Caco-2 (cell line): Measurements from ENCODE around the gene ZNF747. TPM values are rescaled to one million over a fixed set of nuclear protein-coding genes. Genes with fewer than 3 reads are reported as not detected.
A peak's percentile ranks its signal among the peaks of the same experiment; 100 is the strongest.

Experiments
- BruUV-seq: library from RNA; stranded (reverse); fragments of 400-500 nt; replicated peaks from 2 replicates; lab custom pipeline; 2021; lab: Mats Ljungman, UMichigan
- CTCF ChIA-PET: fragments of 300-600 bp; sonication (Branson Sonifier 250); formaldehyde crosslinking; loops from one replicate; lab custom pipeline; 2022; ENCODE audit warnings: antibody characterized with exemption; lab: Charles Lee
- POLR2A ChIA-PET: fragments of 300-600 bp; sonication (Branson Sonifier 250); formaldehyde crosslinking; loops from one replicate; lab custom pipeline; 2022; ENCODE audit warnings: antibody characterized with exemption; lab: Charles Lee
- DNase-seq, 2 experiments: peaks; one replicate each; pipeline versions ENCODE4 v3.0.0 to v3.0.0-alpha.2; 2020 to 2022
- H3K27me3 ChIP-seq: replicated peaks from 2 replicates; pipeline ENCODE4 v1.6.0; 2011; ENCODE audit warnings: low read length; ENCODE audit not compliant: control insufficient read depth, insufficient read depth
- H3K36me3 ChIP-seq: 2 replicates; pipeline ENCODE4 v1.5.1; 2011; ENCODE audit warnings: low read length; ENCODE audit not compliant: control insufficient read depth, insufficient read depth
- H3K4me1 ChIP-seq: fragments of 250-450 bp; sonication (Bioruptor Pico); 2 replicates; pipeline ENCODE4 v1.5.1; 2020; ENCODE audit warnings: mild to moderate bottlenecking
- H3K4me3 ChIP-seq: 2 replicates; pipeline ENCODE4 v1.5.1; 2011; ENCODE audit warnings: low read depth, mild to moderate bottlenecking, control low read depth, low read length
- H3K9me3 ChIP-seq: fragments of 250-450 bp; sonication (Bioruptor Pico); 2 replicates; pipeline ENCODE4 v1.5.1; 2020; ENCODE audit warnings: mild to moderate bottlenecking, moderate library complexity
- H3K27ac Mint-ChIP-seq: one replicate; pipeline ENCODE4 v1.8.0; 2022; ENCODE audit warnings: mixed read lengths; ENCODE audit not compliant: unreplicated experiment
- H3K27me3 Mint-ChIP-seq: one replicate; pipeline ENCODE4 v1.8.0; 2022; ENCODE audit warnings: mixed read lengths; ENCODE audit not compliant: insufficient read depth, unreplicated experiment
- H3K36me3 Mint-ChIP-seq: one replicate; pipeline ENCODE4 v1.8.0; 2022; ENCODE audit warnings: mild to moderate bottlenecking, mixed read lengths; ENCODE audit not compliant: insufficient read depth, unreplicated experiment
- H3K4me1 Mint-ChIP-seq: one replicate; pipeline ENCODE4 v1.8.0; 2022; ENCODE audit warnings: low read depth, mixed read lengths; ENCODE audit not compliant: unreplicated experiment
- H3K4me3 Mint-ChIP-seq: one replicate; pipeline ENCODE4 v1.8.0; 2022; ENCODE audit warnings: mild to moderate bottlenecking, moderate library complexity, mixed read lengths; ENCODE audit not compliant: unreplicated experiment
- H3K9me3 Mint-ChIP-seq: one replicate; pipeline ENCODE4 v1.8.0; 2022; ENCODE audit warnings: mixed read lengths; ENCODE audit not compliant: unreplicated experiment
- intact Hi-C: fragments of 100-400 bp; cut with micrococcal nuclease; formaldehyde crosslinking; loops from one replicate; pipeline ENCODE4 v1.10.0; 2022; ENCODE audit not compliant: unreplicated experiment
- total RNA-seq: library from RNA; stranded (reverse); gene quantifications from 2 replicates; pipeline ENCODE4 v1.2.3, GENCODE V29; 2022
- TF ChIP-seq, protein P1 (sequence below), 2 experiments: fragments of 200-600 bp in 1 of 2; IDR thresholded peaks; 1 replicate in 1 of 2; 2 replicates in 1 of 2; pipeline versions ENCODE4 v1.5.1 to v1.8.0; 2011 to 2022; ENCODE audit warnings: antibody characterized with exemption in 1 of 2, control low read depth in 1 of 2, inconsistent platforms in 1 of 2, low read depth in 1 of 2, low read length in 1 of 2, mild to moderate bottlenecking in 1 of 2, moderate library complexity in 1 of 2; ENCODE audit not compliant: insufficient read depth in 1 of 2, severe bottlenecking in 1 of 2, unreplicated experiment in 1 of 2

Gene ZNF747
- total RNA-seq, 1 experiment from 2014 or later, result 8.1 TPM

- Histone ChIP-seq H3K36me3 (peaks cover under 1% of the 10 kb centered on the region), H3K9me3 (no peaks in the 10 kb centered on the region), H3K4me1 (peaks cover 5% of the 10 kb centered on the region; the same call in 1 of the 2 replicates), H3K27me3 (no peaks in the 10 kb centered on the region), H3K4me3 (no peak overlapping the region)
- Mint-ChIP-seq H3K4me3 (no peak overlapping the region), H3K36me3 (peaks cover 4% of the 10 kb centered on the region), H3K9me3 (no peaks in the 10 kb centered on the region), H3K4me1 (peaks cover 3% of the 10 kb centered on the region), H3K27me3 (no peaks in the 10 kb centered on the region), H3K27ac (no peak overlapping the region)
- no peak for DNase-seq
- BruUV-seq, result no TSS peak
- CTCF ChIA-PET, result no interaction called here
- POLR2A ChIA-PET, result no interaction called here
- TF ChIP-seq, protein P1, sequence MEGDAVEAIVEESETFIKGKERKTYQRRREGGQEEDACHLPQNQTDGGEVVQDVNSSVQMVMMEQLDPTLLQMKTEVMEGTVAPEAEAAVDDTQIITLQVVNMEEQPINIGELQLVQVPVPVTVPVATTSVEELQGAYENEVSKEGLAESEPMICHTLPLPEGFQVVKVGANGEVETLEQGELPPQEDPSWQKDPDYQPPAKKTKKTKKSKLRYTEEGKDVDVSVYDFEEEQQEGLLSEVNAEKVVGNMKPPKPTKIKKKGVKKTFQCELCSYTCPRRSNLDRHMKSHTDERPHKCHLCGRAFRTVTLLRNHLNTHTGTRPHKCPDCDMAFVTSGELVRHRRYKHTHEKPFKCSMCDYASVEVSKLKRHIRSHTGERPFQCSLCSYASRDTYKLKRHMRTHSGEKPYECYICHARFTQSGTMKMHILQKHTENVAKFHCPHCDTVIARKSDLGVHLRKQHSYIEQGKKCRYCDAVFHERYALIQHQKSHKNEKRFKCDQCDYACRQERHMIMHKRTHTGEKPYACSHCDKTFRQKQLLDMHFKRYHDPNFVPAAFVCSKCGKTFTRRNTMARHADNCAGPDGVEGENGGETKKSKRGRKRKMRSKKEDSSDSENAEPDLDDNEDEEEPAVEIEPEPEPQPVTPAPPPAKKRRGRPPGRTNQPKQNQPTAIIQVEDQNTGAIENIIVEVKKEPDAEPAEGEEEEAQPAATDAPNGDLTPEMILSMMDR (IDR thresholded peaks at IDR 0.05; ENCODE audit: insufficient read depth in 1 of 2, low read depth in 1 of 2, low read length in 1 of 2, severe bottlenecking in 1 of 2, unreplicated experiment in 1 of 2), result no peak
- intact Hi-C loops, result no loop called here
Measured at GRCh38 chr16:30561089-30561816, 26.6 kb upstream of the ZNF747 start.

- H3K9me3 Mint-ChIP-seq, result no peaks in the 10 kb centered on the region
- no peak for DNase-seq
- H3K4me1 Mint-ChIP-seq, result peaks cover 6% of the 10 kb centered on the region
- TF ChIP-seq, protein P1 (IDR thresholded peaks at IDR 0.05; ENCODE audit: insufficient read depth in 1 of 2, low read depth in 1 of 2, low read length in 1 of 2, severe bottlenecking in 1 of 2, unreplicated experiment in 1 of 2), result no peak
- H3K27ac Mint-ChIP-seq, result peak overlapping the region; percentile 53
- Histone ChIP-seq H3K36me3 (peaks cover 2% of the 10 kb centered on the region), H3K4me1 (peaks cover 5% of the 10 kb centered on the region; the same call in 1 of the 2 replicates), H3K27me3 (no peaks in the 10 kb centered on the region), H3K9me3 (no peaks in the 10 kb centered on the region), H3K4me3 (no peak overlapping the region)
- intact Hi-C loops, result loop anchor here (2.0 kb wide), 2 partner anchors 13 to 25 kb away; partner anchors contain the start of gene ZNF747
- peaks cover 5% of the 10 kb centered on the region for H3K36me3 Mint-ChIP-seq
- ChIA-PET POLR2A (no interaction called here), CTCF (interaction anchor here (0.6 kb wide), 1 partner anchor 24 kb away, joined by 3 read pairs; no protein-coding TSS in a partner anchor)
- no TSS peak for BruUV-seq
- no peaks in the 10 kb centered on the region for H3K27me3 Mint-ChIP-seq
- H3K4me3 Mint-ChIP-seq, result peak overlapping the region; percentile 78
Measured at GRCh38 chr16:30559690-30560089, 25.0 kb upstream of the ZNF747 start.

DNA sequence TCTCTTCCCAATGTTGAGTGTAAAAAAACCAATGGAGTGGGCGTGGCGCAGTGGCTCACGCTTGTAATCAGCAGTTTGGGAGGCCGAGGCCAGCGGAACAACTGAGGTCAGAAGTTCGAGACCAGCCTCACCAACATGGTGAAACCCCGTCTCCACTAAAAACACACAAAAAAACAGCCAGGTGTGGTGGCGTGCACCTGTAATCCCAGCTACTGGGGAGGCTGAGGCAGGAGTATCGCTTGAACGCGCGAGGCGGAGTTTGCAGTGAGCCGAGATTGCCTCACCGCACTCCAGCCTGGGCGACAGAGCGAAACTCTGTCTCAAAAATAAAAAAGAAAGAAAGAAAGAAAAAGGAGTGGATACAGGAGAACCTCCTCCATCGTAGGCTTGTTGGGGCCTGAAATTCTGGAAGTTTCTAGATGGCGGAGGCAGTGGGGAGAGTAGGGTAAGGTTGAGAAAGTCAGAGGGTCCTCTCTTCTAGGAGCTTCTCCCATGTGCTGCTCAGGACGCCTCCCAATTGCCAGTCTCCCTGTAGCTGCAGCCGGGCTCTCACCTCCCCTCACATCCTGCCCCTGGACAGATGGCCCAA lies 24.2 kb upstream of the ZNF747 start:
- Histone ChIP-seq H3K4me3 (no peak overlapping the region), H3K9me3 (no peaks in the 10 kb centered on the region), H3K4me1 (peaks cover 5% of the 10 kb centered on the region; the same call in 1 of the 2 replicates), H3K27me3 (no peaks in the 10 kb centered on the region), H3K36me3 (peaks cover 2% of the 10 kb centered on the region)
- Mint-ChIP-seq H3K36me3 (peaks cover 11% of the 10 kb centered on the region), H3K27ac (peak overlapping the region; percentile 53), H3K27me3 (no peaks in the 10 kb centered on the region), H3K9me3 (no peaks in the 10 kb centered on the region), H3K4me1 (peaks cover 6% of the 10 kb centered on the region), H3K4me3 (peak overlapping the region; percentile 78)
- ChIA-PET POLR2A (interaction anchor here (0.6 to 1.5 kb wide), 9 partner anchors 10 to 188 kb away, joined by 3 to 20 read pairs (median 4); partner anchors contain the start of genes DCTPP1, PRR14, ZNF688 and ZNF747), CTCF (interaction anchor here (0.6 to 2.2 kb wide), 8 partner anchors 9 to 129 kb away, joined by 3 to 32 read pairs (median 6); partner anchors contain the start of genes DCTPP1, ZNF688, ZNF689 and ZNF747)
- no peak for DNase-seq
- TF ChIP-seq, protein P1 (IDR thresholded peaks at IDR 0.05; ENCODE audit: insufficient read depth in 1 of 2, low read depth in 1 of 2, low read length in 1 of 2, severe bottlenecking in 1 of 2, unreplicated experiment in 1 of 2), result no peak
- intact Hi-C loops, result loop anchor here (2.0 kb wide), 2 partner anchors 14 to 24 kb away; partner anchors contain the start of gene ZNF747
- TSS peak; percentile 82 for BruUV-seq
